GM18507 (cell line): ENCODE results near the gene KRTAP9-9.
"Not testable (repeated sequence)": the region's sequence is repeated elsewhere in the genome, so short reads cannot be mapped to it uniquely, and the experiment has no call there.

Experiments used
- DNase-seq: peaks from one replicate; pipeline ENCODE4 v3.0.0; 2011; ENCODE audit warnings: low read depth; ENCODE audit not compliant: insufficient read length; ENCODE audit errors: extremely low spot score
- FAIRE-seq: peaks from 2 replicates; lab custom pipeline; 2011; peaks lifted over from hg19 to GRCh38; lab: Jason Lieb, UNC

Gene KRTAP9-9

GRCh38 chr17:41255381-41256290, at the start of gene KRTAP9-9:
Gene KRTAP9-9, plus strand, starts transcription at chr17:41255384.
- not testable (repeated sequence) for FAIRE-seq, DNase-seq

GRCh38 chr17:41211845-41212466, 43.2 kb upstream of the KRTAP9-9 start:
- FAIRE-seq (no peak), DNase-seq (no peak)

GRCh38 chr17:41212524-41213169, 42.5 kb upstream of the KRTAP9-9 start:
- DNase-seq, result no peak
- FAIRE-seq, result no peak

- FAIRE-seq (no peak), DNase-seq (no peak)
Measured at GRCh38 chr17:41215681-41216080, 39.5 kb upstream of the KRTAP9-9 start.

- no peak for DNase-seq
- FAIRE-seq, result no peak
Measured at GRCh38 chr17:41223821-41224220, 31.4 kb upstream of the KRTAP9-9 start.

- DNase-seq (no peak), FAIRE-seq (no peak)
Measured at GRCh38 chr17:41226051-41226450, 29.1 kb upstream of the KRTAP9-9 start.

- not testable (repeated sequence) for DNase-seq, FAIRE-seq
Measured at GRCh38 chr17:41226598-41227095, 28.5 kb upstream of the KRTAP9-9 start, which contains the start of gene KRTAP9-2. Gene KRTAP9-2, plus strand, starts transcription at chr17:41226648. Its CDS starts 7 bp downstream, at chr17:41226655.

GRCh38 chr17:41230094-41230493, 25.1 kb upstream of the KRTAP9-9 start:
- FAIRE-seq, result no peak
- no peak for DNase-seq

- no peak for FAIRE-seq
- DNase-seq, result no peak
Measured at GRCh38 chr17:41231731-41232130, 23.5 kb upstream of the KRTAP9-9 start.

- not testable (repeated sequence) for DNase-seq, FAIRE-seq
Measured at GRCh38 chr17:41232399-41233105, 22.6 kb upstream of the KRTAP9-9 start, which contains the start of gene KRTAP9-3. Gene KRTAP9-3, plus strand, starts transcription at chr17:41232449. Its CDS starts 53 bp downstream, at chr17:41232502.

- DNase-seq, FAIRE-seq: not testable (repeated sequence)
Measured at GRCh38 chr17:41237116-41237515, 18.1 kb upstream of the KRTAP9-9 start.

GRCh38 chr17:41237949-41238437, 17.2 kb upstream of the KRTAP9-9 start, which contains the start of gene KRTAP9-8:
Gene KRTAP9-8, plus strand, starts transcription at chr17:41237999. Its CDS starts 53 bp downstream, at chr17:41238052.
- FAIRE-seq, DNase-seq: not testable (repeated sequence)

- DNase-seq, FAIRE-seq: not testable (repeated sequence)
Measured at GRCh38 chr17:41246995-41247787, 8.0 kb upstream of the KRTAP9-9 start.

GRCh38 chr17:41249637-41250240, 5.4 kb upstream of the KRTAP9-9 start, which contains the start of gene KRTAP9-4:
Gene KRTAP9-4, plus strand, starts transcription at chr17:41249687. Its CDS starts 34 bp downstream, at chr17:41249721.
- not testable (repeated sequence) for FAIRE-seq

GRCh38 chr17:41251261-41251660, 3.9 kb upstream of the KRTAP9-9 start:
- FAIRE-seq, result no peak
- no peak for DNase-seq

More at GRCh38 chr17:41249637-41250240, 5.4 kb upstream of the KRTAP9-9 start, which contains the start of gene KRTAP9-4:
- not testable (repeated sequence) for DNase-seq

GRCh38 chr17:41254861-41255260, 323 bp upstream of the KRTAP9-9 start:
- FAIRE-seq (no peak), DNase-seq (no peak)

GRCh38 chr17:41256291-41256685, 1.1 kb downstream of the KRTAP9-9 start:
- FAIRE-seq (no peak), DNase-seq (no peak)
